Stimulated activated CD8-positive, alpha-beta memory T cell treated with anti-CD3 and anti-CD28 coated beads, Interleukin-7, amount 100 ng/mL, for 1 hour (primary cell): ENCODE results near the gene TYW5.

Experiments
- DNase-seq, 2 donors: peaks; one replicate each; pipeline ENCODE4 v3.0.0-alpha.2; 2020; ENCODE audit warnings: low read depth in 2 of 2

The TYW5 gene

DNA sequence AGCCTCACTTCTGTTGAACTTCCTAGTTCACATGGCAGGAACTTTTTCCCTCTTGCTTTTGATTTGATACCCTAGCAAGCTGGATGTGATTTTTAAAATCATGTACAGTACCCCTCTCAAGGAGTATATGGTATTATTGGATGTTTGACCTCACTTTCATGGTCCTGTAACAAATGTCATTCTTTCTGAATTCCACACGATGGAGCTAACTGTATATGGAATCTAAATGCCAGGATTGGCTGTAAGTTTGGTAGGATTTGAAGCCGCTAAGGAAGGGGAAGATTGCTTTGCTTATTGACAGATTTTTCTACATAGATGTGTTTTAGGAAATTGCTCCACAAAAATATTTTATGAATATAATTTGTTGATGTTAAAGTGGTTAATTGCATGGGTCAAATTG is 18.4 kb upstream of the TYW5 start:
- DNase-seq: no peak

DNA sequence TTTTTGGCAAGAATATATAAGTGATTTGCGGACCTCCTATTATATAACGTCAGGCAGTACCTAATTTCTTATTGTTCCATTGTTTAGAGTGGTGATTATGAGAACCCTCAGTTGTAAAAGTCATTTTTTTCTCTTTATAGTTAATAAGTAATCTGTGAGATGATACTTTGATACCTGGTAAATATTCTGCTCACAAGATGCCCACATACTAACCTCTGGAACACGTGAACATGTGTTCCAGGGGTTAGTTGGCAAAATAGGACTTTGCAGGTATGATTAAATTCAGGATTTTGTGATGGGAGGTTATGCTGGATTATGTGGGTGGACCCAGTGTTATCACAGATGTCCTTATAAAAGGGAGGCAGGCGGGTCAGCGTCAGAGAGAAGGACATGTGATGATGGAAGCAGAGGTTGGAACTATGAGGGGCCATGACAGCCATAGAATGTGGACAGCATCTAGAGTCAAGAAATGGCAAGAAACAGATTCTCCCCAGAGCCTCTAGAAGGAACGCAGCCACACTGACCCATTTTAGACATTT is 16.9 kb upstream of the TYW5 start:
- no peak for DNase-seq

DNA sequence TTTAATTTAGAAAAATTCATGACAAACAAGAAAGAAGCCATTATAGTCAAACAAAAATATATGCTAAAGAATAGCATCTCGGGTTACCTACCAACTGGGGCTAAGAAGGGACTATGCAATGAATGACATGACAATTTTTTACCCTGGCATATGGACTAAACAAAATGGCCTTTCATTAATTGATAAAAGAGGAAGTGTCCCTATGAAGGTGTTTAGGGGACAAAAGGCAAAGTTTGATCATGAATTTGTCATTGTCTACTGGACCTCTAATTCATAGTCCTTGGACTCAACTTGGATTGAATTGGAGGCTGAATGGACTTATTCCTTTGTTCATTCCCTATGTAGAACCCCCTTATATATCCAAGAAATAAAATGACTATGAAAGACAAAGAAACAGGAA is 12.8 kb upstream of the TYW5 start:
- no peak for DNase-seq

- no peak for DNase-seq
Observed at GRCh38 chr2:199966976-199967375, 11.7 kb upstream of the TYW5 start.

DNA sequence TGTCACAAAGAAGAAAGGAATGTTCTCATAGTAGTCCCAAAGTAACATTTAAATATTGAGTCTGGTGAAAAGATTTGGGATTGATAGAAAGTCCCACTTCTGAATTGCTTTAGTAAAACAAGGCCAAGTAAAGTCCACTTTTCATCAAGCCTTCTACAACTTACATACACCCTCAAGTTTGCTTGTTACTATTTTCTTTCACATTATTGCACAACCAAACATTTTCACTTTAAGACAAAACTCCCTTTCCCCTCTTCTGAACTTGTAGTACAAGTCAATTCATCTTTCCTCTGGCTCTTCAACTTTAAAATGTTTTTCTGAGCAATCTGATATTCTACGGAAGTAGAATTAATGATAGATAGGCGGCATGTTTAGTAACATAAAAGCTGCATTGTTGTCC is 11.1 kb upstream of the TYW5 start:
- no peak for DNase-seq

DNA sequence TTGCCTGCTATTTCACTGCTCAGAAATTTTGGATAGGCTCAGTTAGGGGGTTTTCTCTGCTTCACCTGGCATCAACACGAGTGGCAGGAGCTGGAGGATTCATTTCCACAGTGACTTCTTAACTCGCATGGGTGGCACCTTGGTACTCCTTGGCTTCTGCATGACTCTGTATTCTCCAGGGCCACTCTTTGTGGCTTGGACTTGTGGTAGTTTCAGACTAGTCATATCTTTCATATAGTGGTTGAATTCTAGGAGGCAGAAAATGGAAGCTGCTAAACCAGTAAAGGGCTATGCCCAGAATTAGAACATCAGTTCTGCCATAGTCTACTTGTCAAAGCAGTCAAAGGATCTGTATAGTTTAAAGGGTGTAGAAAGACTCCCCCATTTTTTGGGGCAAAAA is 6.9 kb upstream of the TYW5 start:
- DNase-seq: no peak

- DNase-seq: no peak
Observed at GRCh38 chr2:199958014-199958413, 2.7 kb upstream of the TYW5 start.

DNA sequence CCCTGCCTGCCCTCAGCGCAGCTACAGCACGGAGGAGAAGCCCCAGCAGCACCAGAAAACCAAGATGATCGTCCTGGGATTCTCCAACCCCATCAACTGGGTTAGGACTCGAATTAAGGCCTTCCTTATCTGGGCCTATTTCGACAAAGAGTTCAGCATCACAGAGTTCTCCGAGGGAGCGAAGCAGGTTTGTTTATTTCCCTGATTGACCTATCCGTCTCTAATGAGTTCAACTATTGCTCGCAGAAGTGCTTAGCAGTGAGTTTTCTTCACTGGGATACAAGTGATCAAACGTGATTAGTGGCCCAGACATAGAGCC is 730 bp upstream of the TYW5 start:
- no peak for DNase-seq

DNA sequence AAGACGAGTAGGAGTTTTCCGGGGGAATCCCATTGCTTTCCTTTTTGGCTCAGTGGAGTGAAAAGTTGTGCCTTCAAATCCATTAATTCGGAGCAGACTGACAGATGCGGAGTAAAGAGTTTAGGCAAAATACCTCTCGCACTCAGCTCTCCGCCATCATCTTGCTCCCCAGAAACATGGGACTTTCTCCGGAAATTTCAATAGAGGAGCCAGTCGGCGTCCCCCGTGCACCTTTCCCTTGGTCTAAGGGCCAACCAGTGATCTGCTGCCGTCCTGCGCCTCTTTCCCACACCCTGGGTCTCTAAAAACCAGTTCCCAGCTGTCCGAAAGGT is 318 bp downstream of the TYW5 start:
- no peak for DNase-seq

GRCh38 chr2:199951023-199951422 is 4.3 kb downstream of the TYW5 start:
- no peak for DNase-seq

- DNase-seq: no peak
Observed at GRCh38 chr2:199950396-199950795, 4.9 kb downstream of the TYW5 start.

GRCh38 chr2:199946836-199947235 is 8.5 kb downstream of the TYW5 start:
- DNase-seq: no peak

- DNase-seq: no peak
Observed at GRCh38 chr2:199946196-199946595, 9.1 kb downstream of the TYW5 start.

DNA sequence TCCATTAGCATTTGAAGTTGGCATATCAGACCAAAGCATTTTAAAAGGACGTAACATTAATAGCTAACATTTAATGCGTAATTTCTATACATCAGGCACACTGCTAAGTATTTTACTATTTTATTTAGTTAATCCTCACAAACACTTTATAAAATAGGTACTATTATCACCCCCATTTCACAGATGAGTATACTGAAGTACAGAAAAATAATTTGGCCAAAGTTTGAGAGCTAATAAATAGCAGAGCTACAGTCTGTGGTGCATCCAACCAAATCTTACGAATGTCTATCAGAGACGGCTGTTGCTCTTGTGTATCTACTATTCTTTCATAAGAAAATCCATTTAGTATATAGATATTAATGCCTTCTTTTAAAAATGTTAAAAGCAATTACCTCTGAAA is 11.9 kb downstream of the TYW5 start:
- no peak for DNase-seq

GRCh38 chr2:199940373-199940772 is 14.9 kb downstream of the TYW5 start:
- no peak for DNase-seq

DNA sequence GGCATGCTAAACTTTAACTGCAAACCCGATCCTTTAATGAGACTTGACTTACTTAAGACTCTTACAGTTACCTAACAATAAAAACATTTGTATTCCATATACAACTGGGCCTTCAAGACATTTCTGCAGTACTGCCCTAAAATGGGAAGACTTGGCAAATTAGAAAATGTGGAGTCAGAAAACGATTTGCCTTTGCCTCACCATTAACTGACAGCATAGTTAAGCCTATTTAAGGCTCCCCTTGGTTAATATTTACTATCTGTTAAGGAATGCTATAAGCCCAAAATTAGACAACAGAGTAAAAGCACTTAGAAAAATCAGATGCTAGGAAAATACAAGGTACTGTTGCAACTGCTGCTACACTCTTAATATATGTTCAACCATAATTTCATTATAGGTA is 18.7 kb downstream of the TYW5 start:
- DNase-seq: no peak

GRCh38 chr2:199933466-199933865 is 21.8 kb downstream of the TYW5 start:
- DNase-seq: no peak

- DNase-seq: no peak
Observed at GRCh38 chr2:199932312-199932855, 22.9 kb downstream of the TYW5 start.

- no peak for DNase-seq
Observed at GRCh38 chr2:199929262-199929661, 26.0 kb downstream of the TYW5 start.

- no peak for DNase-seq
Observed at GRCh38 chr2:199928626-199929025, 26.7 kb downstream of the TYW5 start.

GRCh38 chr2:199928226-199928625 is 27.1 kb downstream of the TYW5 start:
- no peak for DNase-seq

- no peak for DNase-seq
Observed at GRCh38 chr2:199926806-199927205, 28.5 kb downstream of the TYW5 start.

- no peak for DNase-seq
Observed at GRCh38 chr2:199923924-199924323, 31.4 kb downstream of the TYW5 start.

DNA sequence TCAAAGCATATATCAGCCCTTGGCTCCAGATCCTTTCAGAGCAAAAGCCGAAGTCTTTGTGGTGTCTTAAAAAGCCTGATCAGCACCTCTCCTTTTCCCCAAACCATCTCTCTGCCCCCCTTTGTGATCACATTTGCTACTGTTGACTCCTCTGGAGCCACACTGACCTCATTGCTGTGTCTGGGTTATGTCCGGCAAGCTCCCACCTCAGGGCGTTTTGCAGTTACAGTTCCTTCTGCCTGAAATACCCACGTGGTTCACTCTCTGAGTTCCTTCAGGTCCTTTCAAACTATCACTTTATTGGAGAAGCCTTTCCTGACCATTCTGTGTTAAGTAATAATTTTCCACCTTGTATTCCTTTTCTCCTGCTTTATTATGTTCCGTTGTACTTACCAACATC is 32.4 kb downstream of the TYW5 start:
- DNase-seq: no peak

DNA sequence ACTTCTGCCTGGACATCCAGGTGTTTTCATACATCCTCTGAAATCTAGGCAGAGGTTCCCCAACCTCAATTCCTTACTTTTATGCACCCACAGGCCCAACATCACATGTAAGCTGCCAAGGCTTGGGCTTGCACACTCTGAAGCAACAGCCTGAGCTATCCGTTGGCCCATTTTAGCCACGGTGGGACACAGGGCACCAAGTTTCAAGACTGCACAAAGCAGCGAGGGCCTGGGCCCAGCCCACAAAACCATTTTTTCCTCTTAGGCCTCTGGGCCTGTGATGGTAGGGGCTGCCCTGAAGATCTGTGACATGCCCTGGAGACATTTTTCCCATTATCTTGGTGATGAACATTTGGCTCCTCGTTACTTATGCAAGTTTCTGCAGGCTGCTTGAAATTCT is 38.3 kb downstream of the TYW5 start:
- DNase-seq: no peak
